ELF-1 (cell line): ENCODE data around the gene EIF5.

ENCODE experiments used
- DNase-seq: peaks from one replicate; pipeline ENCODE4 v3.0.0-alpha.2; 2016; ENCODE audit warnings: low read depth, low spot score

EIF5 gene

DNA sequence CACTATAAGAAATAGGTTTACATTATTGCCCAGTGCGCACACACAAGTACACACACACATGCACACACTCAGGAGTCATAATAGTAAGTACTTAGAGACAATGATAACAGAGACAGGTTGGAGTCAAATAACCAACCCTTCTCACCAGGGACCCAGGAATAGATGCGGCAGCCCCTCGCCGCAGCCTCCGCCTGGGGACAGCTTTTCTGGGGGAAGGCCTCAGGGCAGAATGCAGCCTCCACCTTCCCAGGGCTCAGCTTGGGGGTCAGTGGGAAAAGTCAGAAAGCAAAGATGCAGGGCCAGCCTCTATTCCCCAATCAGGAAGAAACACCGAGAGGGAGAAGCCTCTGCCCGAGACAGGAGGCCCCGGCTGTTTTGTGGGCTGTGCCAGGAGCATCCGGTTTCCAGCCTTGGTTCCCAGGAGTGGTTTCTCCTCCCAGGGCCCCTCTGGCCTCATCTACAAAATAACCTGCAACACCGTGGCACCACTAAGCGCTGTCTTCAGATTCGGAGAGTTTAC, 23.4 kb upstream of the EIF5 start:
- DNase-seq: no peak

DNA sequence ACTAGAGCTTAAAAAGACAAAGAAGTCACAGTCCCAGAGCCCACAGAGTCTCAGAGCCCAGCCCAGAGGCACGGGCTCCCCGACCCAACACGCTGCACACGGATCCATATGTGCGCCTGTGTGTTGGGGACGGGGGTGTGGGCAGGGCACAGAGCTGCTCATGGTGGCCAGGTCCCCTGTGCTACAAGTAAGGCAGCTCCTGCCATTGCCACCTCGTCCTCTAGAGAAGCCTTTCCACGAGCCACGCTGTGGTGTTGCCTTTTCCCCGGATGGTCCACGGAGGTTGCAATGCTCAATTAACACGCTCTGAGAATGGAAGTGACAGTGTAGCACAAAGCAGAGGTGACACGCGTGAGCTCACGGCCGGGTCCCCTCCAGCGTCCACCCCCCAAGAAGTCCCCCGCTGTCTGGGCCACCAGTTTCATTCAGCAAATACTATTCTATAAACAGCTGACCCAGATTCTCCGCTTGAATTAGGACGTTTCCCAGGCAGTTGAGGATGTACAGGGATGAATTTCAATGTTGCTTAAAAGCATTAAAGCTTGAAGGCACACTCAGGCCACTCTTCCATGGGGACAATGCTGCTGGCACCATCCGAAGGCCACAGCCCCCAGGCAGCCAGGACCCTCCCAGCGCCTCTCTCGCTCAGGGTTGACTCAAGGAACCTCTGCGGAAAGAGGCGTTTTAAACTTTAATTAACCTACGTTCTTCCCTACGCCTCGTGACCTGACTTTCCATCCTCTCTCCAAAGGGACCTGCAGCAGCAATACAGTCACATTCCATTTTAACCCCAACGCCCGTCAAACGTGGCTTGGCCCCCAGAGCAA, 22.7 kb upstream of the EIF5 start:
- no peak for DNase-seq

DNA sequence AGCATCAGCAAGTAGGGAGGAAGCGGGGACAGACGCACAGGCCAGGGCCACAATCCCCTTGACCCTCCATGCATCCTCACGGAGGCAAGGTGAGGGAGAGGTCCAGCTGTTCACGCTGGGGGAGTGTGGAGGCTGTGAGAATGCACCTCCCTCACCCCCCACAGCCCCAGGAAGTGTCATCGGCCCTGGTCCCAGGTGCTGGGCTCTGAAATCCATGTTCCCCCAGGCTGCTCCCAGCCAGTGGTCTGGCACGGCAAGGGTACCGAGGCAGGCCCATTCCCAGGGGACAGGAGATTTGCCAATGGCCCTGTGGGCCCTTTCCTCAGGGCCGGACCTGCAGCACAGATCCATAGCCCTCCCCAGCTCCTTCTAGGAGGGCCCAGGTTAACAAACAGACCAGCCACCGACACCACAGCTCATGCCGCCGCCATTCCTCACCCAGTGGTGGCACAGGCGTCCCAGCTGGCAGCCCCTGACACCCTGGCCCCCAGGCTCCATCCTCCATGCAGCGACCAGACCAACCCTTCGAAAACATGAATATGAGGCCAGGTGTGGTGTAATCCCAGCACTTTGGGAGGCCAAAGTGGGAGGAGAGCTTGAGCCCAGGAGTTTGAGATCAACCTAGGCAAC, 21.9 kb upstream of the EIF5 start:
- no peak for DNase-seq

DNA sequence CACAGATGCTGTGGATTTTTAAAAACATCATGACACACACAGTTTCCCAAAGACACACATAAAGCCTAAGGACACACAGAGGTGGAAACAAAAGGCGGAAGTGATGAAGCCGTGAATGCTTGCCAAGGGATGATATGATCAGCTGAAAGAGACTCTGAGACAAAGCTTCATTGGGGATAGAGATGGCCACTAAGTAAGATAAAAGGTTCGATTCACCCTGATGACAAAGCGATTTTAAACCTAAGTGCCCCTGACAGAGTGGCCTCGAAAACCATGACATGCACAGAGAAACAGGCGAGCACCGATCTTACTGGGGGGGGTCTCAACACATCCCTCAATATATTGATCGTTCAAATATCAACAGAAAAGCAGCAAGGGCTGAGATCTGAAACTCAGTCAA, 20.3 kb upstream of the EIF5 start:
- DNase-seq: no peak

DNA sequence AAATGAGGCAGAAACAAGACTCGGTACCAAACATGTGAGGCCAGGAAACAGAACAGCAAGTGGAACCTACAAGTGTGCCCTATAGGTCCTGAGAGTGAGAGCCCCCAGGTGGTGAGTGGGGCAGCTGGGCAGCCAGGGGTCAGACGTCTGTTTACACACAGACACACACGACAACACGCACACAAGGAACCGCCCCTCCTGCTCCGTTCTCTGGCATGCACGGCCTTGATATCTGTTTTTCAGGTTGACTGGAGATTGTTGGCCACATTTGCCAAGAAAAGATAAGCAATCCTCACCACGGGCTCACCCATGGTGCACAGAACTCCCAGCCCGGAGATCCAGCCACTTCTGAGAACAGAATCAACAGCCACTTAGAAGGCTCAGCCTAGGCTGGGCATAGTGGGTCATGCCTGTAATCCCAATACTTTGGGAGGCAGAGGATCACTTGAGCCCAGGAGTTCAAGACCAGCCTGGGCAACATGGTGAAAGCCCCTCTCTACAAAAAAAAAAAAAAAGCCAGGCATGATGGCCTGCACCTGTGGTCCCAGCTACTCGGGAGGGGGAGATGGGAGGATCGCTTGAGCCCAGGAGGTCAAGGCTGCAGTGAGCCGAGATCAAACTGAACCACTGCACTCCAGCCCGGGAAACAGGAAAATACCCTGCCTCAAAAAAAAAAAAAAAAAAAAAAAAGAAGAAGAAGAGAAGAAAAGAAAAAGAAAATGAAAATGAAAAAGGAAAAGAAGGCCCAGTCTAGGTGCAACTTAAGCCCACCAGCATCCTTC, 19.4 kb upstream of the EIF5 start:
- DNase-seq: no peak

DNA sequence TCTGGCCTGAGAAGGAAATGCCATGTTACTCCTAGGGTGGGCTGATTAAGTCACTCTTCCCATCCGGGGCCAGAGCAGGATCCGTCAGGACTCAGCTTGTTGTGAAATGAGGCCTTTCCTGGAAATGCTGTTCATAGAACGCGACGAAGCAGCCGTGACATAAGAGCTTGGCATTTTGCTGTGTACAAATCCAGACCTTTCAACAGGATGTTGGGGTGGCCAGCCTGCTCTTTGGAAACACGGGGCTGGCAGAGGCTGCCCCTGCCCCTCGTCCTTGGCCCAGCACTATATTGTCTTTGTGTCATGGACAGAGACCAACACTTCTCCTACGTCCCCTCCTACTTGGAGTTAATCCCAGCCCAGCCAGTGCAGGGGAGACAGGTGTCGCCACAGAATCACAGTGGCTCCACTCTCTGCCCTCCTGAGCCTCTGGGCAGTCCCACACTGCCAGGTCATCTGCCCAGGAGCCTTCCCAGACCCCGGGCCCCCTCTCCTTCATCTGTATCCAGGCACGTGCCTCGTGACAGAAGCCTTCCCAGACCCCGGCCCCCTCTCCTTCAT, 18.6 kb upstream of the EIF5 start:
- DNase-seq: no peak

DNA sequence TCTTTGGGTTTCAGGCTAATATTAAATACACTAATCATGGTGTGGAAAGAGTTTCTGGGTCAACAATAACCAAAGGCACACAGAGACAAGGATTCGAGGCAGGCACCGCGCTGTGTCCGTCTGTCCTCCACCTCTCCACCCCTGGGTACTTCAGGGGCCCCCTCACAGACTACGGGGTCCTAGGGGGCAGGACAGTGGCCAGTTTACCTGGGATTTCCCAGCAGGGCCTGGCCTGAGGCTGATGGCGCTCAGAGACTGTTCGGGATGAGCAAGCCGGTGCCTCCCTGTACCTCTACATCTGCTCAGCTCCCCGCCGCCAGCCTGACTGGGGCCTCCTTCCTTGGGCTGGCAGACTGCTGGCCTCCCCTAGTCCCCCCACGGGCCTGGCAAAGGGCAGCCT, 18.1 kb upstream of the EIF5 start:
- DNase-seq: no peak

DNA sequence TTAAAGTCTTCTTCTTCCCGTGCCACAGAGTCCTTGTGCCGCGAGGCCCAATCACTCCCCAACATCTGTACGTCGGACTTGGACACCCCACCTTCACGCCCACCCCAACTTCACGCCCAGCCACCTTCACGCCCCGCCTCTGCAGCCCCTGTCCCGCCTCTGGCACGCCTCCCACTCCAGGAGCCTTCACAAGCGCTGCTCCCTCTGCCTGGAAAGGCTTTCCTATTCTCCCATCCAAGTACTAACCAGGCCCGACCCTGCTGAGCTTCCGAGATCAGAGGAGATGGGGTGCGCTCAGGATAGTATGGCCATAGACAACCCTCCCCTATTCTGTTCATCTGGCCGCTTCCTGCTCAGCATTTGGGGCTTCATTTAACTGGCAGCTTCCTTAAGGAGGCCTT, 17.3 kb upstream of the EIF5 start:
- DNase-seq: no peak

DNA sequence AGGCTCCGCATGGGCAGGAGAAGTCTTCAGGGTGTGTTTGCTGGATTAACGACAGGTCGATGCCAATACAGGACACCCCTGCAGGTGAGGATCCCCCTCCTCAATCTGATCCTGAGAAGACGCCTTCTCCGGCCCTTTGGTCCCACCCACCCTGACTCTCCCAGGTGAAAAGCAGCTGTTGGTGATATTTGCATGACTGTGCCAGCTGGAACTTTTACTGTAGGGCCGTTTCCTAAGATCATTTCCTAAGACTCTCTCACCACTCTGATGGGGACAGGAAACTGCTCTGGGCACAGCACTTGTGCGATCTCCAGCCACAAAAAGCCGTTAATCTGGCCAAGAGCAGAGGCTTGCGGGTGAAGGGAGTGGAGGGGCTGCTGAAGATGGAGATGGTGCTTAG, 16.8 kb upstream of the EIF5 start:
- no peak for DNase-seq

DNA sequence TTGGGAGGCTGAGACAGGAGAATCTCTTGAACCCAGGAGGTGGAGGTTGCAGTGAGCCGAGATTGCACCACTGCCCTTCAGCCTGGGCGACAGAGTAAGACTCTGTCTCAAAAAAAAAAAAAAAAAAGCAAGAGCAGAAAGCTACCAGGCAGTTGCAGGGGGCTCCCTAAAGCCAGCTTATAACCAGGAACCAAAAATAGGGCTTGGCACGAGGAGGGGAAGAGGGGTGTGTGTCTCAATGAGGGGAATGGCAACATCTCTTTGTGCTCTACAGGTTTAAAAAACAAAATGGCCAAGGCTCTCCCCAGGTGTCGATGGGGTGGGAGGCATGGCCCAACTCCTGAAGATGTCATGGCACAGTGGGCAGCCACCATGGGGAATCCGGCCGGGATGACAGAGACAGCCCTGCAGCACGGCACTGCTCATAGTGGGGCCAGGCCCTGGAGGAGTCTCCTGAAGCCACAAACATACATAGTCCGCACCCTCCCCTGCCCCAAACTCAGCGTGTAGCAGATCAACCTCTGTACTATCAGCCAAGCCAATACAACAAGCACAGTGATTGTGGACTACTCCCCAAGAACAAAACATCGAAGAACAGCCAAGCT, 16.0 kb upstream of the EIF5 start:
- DNase-seq: no peak

DNA sequence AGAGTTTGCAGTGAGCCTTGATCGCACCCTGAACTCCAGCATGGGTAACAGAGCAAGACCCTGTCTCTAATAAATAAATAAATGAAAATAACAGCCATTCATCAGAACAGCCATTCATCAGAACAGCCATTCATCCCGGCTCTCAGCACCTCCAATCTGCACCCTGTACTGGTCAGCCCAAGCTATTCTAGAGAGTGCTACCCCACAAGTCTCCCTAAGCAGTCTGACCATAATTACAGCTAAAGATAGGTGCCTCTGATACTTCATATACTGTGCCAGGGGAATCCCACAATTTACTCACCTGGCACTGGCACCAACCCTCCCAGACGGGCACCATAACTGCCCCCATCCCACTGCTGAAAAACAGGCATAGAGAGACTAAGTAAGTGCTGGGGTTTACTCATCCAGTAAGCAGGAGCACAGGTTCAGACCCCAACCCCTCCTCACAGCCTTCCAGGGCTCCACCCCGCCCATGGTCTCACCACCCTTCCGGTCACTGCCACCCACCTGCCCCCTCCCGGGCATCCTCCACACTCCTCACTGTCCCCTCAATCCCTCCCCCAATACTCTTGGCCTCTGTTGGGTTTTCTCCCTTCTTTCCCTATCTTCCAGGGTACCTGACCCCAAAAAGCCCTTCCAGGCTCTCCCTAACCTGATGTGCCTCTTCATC, 15.2 kb upstream of the EIF5 start:
- no peak for DNase-seq

DNA sequence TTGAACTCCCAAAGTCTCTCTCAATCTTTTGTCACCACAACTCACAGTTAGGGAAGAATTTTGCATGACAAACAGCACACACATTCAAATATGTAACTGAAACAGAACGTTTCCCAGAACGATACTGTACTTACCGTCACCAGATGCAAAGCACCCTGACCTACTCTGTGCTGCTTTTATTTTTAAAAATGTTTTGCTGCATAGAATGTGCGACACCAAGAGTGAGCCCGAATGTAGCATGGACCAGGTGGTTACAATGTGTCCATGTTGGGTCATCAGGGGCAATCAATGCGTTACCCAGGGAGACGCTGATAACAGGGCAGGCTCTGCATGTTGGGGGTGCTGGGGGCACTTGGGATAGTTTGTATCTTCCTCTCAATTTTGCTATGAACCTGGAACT, 14.6 kb upstream of the EIF5 start:
- no peak for DNase-seq

DNA sequence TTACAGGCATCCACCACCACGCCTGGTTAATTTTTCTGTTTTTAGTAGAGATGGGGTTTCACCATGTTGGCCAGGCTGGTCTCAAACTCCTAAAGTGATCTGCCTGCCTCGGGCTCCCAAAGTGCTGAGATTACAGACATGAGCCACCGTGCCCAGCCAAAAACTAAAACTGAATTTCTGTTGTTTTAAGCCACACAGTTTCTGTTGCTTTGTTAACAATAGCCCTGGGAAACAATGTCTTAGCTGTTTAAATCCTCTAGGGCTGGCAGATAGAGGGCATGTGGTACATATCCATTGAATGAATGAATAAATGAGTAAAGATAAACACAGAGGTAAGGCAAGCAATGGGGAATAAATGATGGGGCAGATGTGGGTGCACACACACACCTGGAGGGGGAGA, 8.0 kb upstream of the EIF5 start:
- DNase-seq: no peak

DNA sequence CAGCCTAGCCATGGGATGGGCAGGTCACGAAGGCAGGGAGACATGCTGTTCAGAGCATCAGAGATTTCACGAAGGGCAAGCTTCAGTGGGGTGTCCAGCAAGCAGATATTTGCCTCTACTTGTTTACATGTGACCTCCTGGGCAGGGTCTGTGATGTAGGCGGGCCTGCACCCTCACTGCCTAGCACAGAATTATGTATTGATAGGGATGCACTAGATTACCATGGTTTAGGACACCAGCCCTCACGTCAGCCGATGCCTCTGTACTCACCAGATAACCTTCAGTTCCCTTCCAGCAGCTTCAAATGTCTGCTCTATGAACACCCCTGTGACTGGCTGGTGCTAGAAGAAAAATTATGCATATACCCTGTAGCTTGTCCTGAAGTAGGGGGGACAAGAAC, 5.1 kb upstream of the EIF5 start:
- no peak for DNase-seq

DNA sequence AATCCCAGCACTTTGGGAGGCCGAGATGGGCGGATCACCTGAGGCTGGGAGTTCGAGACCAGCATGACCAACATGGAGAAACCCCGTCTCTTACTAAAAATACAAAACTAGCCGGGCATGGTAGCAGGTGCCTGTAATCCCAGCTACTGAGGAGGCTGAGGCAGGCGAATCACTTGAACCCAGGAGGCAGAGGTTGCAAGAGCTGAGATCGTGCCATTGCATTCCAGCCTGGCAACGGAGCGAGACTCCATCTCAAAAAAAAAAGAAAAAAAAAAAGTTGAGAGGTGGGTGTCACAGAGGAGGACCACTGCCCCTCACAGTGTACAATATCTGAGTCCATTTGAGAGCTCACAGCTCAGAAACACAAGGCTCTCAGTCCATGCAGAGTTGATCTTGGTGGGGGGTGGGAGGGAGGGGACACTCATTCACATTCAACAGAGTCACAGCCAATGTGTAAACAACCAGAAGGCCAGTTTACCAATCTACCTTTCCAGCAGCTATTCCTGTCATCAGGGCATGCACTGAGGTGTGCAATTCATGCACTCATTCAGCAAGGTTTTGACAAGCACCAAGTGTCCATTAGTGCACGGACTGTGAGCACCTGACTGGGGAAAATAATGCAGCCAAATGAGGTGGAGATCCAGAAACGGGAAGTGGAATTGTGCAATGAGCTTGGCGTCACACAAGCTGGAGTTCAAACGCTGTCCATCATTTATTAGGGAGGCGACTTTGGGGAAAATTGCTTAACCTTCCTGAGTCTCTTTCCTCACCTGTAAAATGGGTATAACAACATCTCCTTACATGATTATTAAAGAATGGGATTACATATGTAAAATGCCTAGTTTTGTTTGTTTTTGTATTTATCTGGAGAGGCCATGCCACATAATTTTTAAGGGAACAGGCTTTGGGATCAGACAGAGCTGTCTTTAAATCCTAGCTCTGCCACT, 4.4 kb upstream of the EIF5 start:
- DNase-seq: no peak

DNA sequence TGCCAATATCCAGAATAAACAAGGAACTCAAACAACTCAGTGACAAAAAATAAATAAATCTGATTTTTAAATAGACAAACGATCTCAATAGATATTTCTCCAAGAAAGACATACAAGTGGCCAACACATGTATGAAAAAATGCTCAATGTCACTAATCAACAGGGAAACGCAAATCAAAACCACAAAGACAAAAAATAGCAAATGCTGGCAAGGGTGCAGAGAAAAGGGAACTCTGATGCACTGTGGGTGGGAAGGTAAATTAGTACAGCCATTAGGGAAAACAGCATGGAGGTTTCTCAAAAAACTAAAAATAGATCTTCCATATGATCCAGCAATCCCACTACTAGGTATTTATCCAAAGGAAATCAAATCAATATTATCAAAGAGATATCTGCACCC, 3.5 kb upstream of the EIF5 start:
- DNase-seq: no peak

DNA sequence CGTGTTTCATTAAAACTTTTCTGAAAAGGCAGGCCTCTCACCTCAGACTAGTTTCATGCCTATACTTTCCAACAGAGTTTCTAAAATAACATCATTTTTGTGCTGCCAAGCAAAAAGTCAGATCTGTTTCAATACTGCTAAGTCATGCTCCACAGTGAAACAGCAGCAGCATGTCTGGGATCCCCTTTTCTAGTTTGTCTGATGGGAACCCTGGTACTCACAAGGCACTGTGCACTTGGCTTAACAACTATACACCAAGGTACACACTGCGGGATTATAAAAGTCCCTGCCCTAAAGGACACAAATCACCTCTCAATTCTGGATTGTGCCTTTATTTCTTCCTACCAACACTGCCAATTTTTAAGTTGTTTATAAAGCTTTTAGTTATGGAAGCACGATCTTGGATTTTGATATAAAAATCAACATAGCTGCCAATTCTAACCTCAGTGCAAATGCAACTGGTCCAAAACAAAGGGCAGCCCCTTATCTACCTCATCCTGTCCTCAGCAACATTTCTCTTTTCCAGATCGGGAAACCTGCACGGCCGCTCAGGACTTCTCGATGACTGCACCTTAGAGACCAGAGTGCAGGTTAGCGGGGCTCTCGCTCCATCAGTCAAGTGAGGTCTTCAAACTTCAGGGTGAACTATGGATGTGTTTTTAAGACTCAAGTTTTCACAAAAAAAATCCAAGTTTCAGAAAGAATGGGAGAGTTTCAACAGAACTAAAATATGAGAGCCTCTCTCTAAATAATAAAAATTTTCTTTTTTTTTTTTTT, 1.7 kb upstream of the EIF5 start:
- DNase-seq: peak; percentile 35

DNA sequence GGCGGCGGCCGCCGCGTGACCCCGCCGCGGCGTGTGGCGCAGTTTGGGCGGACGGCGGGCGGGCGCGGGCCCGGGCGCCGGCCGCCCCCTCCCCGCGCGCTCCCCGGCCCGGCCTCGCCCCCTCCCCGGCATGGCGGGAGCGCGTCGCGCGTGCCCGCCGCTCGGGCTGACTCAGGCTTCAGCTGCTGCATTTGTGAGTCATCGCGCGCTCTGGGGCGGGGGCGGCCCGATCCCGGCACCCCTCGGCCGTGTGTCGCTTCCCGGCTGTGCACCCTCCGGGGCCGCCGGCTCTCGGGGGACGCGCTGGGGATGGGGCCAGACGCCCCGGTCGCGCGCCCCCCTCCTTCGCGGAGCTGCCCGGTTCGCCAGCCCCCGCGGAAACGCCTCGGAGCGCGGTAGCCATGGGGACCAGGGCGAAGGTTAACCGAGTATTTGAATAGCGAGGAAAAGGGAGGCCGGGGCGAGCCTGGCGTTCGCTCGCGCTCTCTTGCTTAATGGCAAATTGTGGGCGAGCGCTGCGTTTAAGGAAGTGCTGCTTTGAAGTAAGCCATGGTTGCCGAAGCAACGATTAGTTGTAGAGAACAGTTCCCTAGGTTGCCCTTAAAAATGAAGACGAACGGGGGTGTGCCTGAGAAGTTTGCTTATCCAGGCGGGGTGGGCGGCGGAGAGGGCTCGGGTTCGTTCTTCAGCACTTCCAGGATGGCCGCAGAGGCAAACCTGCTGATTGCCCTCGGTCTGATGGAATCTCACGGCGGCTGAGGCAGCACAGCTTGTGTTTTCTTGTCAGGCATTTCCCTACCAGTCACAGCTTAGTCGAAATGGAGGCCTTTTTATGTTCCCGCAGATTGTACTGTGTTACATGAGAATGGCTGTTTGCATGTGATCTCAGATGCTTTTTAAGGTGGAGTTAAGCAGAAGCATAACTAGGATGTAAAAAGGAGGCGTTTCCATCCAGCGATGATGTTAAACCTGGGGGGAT, 896 bp downstream of the EIF5 start:
- DNase-seq: peak; percentile 47
